ENCODE results near the gene HSD17B8. TPM values are rescaled to one million over a fixed set of nuclear protein-coding genes. Genes with fewer than 3 reads are reported as not detected.

Gene HSD17B8
- total RNA-seq, 2 experiments from 2014 or later = 11.6 to 18.8 TPM

DNA sequence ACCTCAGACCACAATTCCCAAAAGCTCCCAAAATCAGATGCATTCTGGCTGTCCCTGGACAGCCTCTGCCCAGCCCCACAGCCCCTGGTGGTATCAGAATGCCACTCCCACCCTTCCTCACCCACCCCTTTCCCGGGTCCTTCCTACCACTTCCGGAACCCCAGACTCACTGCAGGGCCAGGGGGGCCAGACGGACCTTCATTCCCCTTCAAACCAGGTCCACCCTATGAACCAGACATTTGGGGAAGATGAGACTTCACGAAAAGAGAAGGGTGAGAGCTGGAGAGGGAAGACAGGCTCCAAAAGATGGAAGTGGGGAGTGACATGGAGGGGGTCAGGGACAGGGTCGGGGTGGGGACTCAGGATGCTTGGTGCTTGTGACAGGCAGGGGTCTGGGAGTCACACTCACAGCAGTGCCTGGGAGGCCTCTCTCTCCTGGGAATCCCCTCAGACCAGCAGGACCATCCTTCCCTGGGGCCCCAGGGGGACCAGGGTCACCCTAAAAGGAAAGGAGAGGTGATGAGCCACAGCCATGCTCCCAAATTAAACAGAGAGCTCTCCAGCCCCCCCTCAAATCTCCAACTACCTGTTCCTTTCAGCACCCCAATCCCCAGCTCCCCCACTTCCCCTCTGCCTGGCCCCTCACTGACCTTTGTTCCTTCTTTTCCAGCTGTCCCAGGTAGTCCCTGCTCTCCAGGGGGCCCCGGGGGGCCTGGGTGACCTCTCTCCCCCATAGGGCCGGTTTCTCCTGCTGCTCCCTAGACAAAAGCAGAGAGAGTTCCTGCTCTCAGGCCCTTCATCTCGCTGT is 32.4 kb upstream of the HSD17B8 start:
- intact Hi-C loops (cut with micrococcal nuclease; ENCODE audit: unreplicated experiment) = no loop called here
- ChIA-PET CTCF (ENCODE audit: unreplicated experiment) (no interaction called here), POLR2A (no interaction called here)
- H3K4me3 ChIP-seq (ENCODE audit: low read depth, low read length, poor library complexity, severe bottlenecking) = no peak overlapping the region
- peaks cover 4% of the 10 kb centered on the region for H3K4me1 ChIP-seq (ENCODE audit: insufficient read depth, low read length, poor library complexity, severe bottlenecking)
- H3K9me2 ChIP-seq (ENCODE audit: insufficient read depth, low read length) = no peaks in the 10 kb centered on the region
- no peak overlapping the region for H2AFZ ChIP-seq (ENCODE audit: low read length)
- no peak overlapping the region for H3K27ac ChIP-seq (ENCODE audit: low read depth, low read length, poor library complexity, severe bottlenecking)
- H4K20me1 ChIP-seq (ENCODE audit: insufficient read depth, low read length) = no peaks in the 10 kb centered on the region
- H3K4me2 ChIP-seq (ENCODE audit: low read length) = no peak overlapping the region
- no peaks in the 10 kb centered on the region for H3K9me3 ChIP-seq (ENCODE audit: low read length)
- no peak for TF ChIP-seq EZH2phosphoT487 (IDR thresholded peaks at IDR 0.05; ENCODE audit: borderline replicate concordance, low read depth, low read length)
- TF ChIP-seq, protein P1, sequence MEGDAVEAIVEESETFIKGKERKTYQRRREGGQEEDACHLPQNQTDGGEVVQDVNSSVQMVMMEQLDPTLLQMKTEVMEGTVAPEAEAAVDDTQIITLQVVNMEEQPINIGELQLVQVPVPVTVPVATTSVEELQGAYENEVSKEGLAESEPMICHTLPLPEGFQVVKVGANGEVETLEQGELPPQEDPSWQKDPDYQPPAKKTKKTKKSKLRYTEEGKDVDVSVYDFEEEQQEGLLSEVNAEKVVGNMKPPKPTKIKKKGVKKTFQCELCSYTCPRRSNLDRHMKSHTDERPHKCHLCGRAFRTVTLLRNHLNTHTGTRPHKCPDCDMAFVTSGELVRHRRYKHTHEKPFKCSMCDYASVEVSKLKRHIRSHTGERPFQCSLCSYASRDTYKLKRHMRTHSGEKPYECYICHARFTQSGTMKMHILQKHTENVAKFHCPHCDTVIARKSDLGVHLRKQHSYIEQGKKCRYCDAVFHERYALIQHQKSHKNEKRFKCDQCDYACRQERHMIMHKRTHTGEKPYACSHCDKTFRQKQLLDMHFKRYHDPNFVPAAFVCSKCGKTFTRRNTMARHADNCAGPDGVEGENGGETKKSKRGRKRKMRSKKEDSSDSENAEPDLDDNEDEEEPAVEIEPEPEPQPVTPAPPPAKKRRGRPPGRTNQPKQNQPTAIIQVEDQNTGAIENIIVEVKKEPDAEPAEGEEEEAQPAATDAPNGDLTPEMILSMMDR (conservative IDR thresholded peaks at IDR 0.05; ENCODE audit: low read length) = no peak
- no peaks in the 10 kb centered on the region for H3K79me2 ChIP-seq (ENCODE audit: insufficient read depth, low read depth, low read length)
- BruUV-seq (replicated peaks) = no TSS peak
- DNase-seq (ENCODE audit: low spot score) = no peak
- H3K36me3 ChIP-seq (ENCODE audit: insufficient read depth, low read length) = no peaks in the 10 kb centered on the region

DNA sequence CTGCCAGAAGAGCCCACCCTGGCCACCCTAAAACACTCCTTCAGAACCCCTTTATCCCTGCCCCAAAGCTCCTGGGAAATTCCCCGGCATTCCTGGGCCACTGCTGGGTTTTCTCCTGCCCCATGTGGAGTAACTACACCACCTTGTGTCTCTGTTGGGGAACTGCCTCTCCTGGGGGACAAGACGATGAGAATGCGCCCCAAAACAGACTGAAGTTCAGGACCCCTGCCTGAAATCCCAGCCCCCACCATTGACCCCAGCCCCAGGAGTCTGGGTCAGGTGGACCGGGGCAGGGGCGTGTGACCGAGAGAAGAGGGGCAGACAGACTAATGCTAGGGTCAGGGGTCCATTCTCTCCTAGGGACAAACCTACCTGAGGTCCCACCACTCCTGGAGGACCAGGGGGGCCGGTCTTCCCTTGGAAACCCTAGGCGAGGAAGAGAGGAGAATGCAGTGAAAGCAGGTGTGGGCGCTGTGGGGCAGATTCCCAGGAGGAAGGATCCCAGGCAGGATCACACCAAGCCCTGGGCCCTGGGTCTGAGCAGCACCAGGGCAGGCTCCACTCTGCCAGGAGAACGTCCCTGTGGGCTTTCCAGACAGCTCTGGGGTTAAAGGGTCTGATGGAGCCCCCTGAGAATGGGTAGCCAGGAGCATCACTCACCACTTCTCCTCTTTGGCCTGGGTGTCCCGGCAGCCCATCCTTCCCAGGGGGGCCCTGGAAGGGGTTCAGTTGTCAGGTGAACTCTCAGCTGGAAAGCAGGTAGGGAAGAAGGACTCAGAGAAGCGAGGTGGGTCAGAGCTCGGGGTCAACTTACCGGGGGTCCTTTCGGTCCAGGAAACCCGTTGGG is 31.5 kb upstream of the HSD17B8 start:
- peaks cover 4% of the 10 kb centered on the region for H3K4me1 ChIP-seq (ENCODE audit: insufficient read depth, low read length, poor library complexity, severe bottlenecking)
- CTCF ChIA-PET (ENCODE audit: unreplicated experiment) = no interaction called here
- no peak for TF ChIP-seq EZH2phosphoT487 (IDR thresholded peaks at IDR 0.05; ENCODE audit: borderline replicate concordance, low read depth, low read length)
- TF ChIP-seq, protein P1 (conservative IDR thresholded peaks at IDR 0.05; ENCODE audit: low read length) = peak; percentile 79
- peak; percentile 35 for DNase-seq (ENCODE audit: low spot score)
- no peak overlapping the region for H3K27ac ChIP-seq (ENCODE audit: low read depth, low read length, poor library complexity, severe bottlenecking)
- H4K20me1 ChIP-seq (ENCODE audit: insufficient read depth, low read length) = no peaks in the 10 kb centered on the region
- no peaks in the 10 kb centered on the region for H3K79me2 ChIP-seq (ENCODE audit: insufficient read depth, low read depth, low read length)
- BruUV-seq (replicated peaks) = no TSS peak
- H3K9me3 ChIP-seq (ENCODE audit: low read length) = no peaks in the 10 kb centered on the region
- intact Hi-C loops (cut with micrococcal nuclease; ENCODE audit: unreplicated experiment) = no loop called here
- no peaks in the 10 kb centered on the region for H3K9me2 ChIP-seq (ENCODE audit: insufficient read depth, low read length)
- H3K4me2 ChIP-seq (ENCODE audit: low read length) = no peak overlapping the region
- H3K4me3 ChIP-seq (ENCODE audit: low read depth, low read length, poor library complexity, severe bottlenecking) = no peak overlapping the region
- POLR2A ChIA-PET = interaction anchor here (1.0 kb wide), 1 partner anchor 281 kb away, joined by 3 read pairs; the partner anchor contains the start of gene ZBTB9
- H3K36me3 ChIP-seq (ENCODE audit: insufficient read depth, low read length) = no peaks in the 10 kb centered on the region
- no peak overlapping the region for H2AFZ ChIP-seq (ENCODE audit: low read length)

Measured in OCI-LY7 (cell line).